ENCODE results near the gene NRBF2.
"Not testable (repeated sequence)": the region's sequence is repeated elsewhere in the genome, so short reads cannot be mapped to it uniquely, and the experiment has no call there.

The NRBF2 gene

DNA sequence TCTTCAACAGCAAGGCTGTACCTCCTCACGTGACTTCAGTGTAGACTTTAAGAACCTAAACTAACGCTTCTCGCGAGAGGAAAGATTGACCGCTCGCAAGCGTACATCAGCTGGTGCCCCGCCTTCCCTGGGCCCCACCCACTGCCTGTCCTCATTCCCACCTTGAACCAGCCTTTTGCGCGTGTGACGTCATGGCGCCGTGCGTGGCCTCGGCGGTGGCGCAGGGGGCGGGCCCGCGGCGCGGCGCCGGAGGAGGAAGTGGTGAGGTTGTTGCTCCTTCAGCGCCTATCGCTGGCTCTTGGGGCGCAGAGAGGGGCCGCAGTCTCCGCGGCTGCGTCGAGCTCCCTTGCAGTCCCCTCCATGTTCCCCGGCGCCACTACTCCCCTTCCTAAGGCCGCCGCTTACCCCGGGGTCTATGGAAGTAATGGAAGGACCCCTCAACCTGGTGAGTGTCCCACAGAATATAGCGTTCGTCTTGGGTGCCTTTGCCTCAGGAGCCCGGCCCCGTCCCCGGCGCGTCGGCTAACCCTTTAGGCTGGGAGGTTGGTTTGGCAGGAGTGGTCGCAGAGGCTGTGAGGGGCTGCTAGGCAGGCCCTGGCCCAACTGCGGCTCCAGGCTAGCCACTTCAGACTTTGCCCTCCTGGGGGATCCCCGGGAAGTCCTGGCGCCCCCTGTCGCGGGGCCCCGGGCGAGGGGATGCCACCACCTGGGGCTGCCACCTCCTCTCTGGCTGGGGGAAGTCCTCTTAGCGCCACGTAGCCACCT, at the start of gene NRBF2:
TSS of gene NRBF2 (plus strand) at position 273 of the 765 bp plus-strand sequence. CDS start at position 416, 143 bp downstream.
- peak; percentile 97 for DNase-seq (ENCODE audit: low read depth, low spot score)

DNA sequence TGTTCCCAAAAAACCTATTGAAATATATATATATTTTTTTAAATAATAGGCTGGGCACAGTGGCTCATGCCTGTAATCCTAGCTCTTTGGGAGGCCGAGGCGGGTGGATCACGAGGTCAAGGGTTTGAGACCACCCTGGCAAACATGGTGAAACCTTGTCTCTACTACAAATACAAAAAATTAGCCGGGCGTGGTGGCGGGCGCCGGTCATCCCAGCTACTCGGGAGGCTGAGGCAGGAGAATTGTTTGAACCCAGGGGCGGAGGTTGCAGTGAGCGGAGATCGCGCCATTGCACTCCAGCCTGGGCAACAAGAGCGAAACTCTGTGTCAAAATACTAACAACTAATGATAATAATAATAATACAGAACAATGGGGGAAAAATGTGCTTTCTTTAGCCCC, 49.7 kb upstream of the NRBF2 start:
- DNase-seq (ENCODE audit: low read depth, low spot score) = not testable (repeated sequence)

- peak; percentile 48 for DNase-seq (ENCODE audit: low read depth, low spot score)
These were observed 49.0 kb upstream of the NRBF2 start for GRCh38 chr10:63083904-63084689.

DNA sequence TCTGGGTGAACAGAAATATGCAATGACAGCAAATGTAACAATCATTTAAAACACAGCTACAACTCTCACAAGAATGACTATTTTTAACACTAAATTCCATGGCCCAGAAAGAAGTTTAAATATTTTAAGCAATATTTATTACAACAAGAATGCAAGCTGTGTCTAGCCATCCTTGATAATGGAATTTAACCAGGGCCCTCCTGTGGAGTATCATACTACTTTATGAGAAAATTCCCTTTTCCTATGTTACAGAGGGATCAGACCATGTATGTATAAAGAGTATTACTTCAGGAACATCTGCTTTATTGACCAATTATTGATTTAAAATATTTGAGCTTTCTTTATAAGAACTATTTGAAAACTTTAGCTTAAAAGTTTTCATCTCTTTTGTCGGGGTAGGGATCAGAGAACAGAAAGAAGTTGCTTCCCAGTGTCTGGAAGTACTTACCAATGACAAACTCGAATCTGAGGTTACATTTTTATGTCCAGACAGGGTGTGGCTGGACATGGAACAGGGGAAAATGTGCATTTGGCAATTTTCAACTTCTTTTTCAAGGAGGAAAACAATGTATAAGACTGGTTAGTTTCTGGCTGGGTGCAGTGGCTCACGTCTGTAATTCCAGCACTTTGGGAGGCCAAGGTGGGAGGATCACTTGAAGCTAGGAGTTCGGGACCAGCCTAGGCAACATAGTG, 48.3 kb upstream of the NRBF2 start:
- DNase-seq (ENCODE audit: low read depth, low spot score) = no peak

DNA sequence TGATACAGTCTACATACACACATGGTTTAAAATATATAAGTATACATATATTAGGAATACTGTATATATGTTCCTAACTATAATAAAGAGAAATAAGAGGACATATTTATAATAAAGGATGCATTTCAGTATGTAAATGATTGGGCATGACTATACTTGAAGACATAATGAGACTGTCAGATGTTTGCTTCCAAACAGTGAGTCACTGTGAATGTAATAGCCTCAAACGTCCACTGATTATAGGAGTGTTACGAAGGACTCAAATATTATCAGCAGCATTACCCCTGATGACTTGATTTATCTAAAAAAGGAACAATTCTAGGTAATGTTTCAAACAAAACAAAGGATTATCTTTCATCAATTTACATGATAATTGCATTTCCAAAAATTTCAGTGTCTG, 39.9 kb upstream of the NRBF2 start:
- DNase-seq (ENCODE audit: low read depth, low spot score) = no peak

- no peak for DNase-seq (ENCODE audit: low read depth, low spot score)
These were observed 38.7 kb upstream of the NRBF2 start for GRCh38 chr10:63094405-63094804.

DNA sequence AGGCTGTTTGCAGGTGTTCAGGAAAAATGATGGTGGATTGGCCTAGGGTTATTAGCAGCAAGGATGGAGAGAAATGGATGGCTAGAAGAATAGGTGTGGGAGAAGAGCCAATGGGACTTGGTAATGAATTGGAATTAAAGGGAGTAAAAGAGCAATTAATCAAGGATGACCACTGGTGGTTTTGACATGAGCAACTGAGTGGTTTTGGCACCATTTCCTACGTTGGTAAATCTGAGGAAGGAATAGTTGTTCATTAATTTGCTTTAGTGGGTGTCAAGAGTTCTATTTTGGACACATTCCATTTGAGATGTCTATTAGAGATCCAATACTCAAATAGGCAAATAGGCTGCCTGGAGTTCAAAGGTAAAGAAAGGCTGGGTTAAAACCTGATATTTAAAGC, 38.2 kb upstream of the NRBF2 start:
- DNase-seq (ENCODE audit: low read depth, low spot score) = no peak

- no peak for DNase-seq (ENCODE audit: low read depth, low spot score)
These were observed 33.4 kb upstream of the NRBF2 start for GRCh38 chr10:63099734-63100133.

- not testable (repeated sequence) for DNase-seq (ENCODE audit: low read depth, low spot score)
These were observed 32.0 kb upstream of the NRBF2 start for GRCh38 chr10:63101091-63101490.

DNA sequence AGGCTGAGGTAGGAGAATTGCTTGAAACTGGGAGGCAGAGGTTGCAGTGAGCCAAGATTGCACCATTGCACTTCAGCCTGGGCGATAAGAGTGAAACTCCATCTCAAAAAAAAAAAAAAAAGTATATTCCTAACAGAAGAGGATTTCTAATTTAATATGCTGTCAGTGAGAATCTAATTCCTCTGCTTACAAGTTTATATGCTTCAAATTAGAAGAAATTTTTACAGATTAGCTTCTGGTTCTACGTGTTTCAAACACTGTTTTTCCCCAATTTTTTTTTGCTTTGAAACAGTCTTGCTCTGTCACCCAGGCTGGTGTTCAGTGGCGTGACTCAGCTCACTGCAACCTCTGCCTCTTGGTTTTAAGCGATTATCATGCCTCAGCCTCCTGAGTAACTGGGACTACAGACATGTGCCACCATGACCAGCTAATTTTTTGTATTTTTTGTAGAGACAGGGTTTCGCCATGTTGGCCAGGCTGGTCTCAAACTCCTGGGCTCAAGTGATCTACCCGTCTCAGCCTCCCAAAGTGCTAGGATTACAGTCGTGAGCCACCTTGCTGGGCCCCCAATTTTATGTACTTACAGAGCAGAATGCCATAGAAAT, 30.7 kb upstream of the NRBF2 start:
- DNase-seq (ENCODE audit: low read depth, low spot score) = not testable (repeated sequence)

DNA sequence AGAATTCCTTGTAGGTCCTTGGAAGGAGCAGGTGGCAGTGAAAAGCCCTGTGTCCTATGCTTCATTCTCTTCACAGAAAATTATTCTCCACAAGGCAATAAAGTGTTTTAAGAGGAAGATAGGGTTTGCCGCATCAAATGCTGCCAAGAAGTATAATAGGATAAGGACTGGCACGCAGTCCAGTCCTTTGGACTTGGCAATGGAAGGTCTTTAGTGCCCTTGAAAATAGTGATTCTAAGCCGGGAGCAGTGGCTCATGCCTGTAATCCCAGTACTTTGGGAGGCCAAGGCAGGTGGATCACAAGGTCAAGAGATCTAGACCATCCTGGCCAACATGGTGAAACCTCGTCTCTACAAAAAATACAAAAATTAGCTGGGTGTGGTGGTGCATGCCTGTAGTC, 29.9 kb upstream of the NRBF2 start:
- not testable (repeated sequence) for DNase-seq (ENCODE audit: low read depth, low spot score)

DNA sequence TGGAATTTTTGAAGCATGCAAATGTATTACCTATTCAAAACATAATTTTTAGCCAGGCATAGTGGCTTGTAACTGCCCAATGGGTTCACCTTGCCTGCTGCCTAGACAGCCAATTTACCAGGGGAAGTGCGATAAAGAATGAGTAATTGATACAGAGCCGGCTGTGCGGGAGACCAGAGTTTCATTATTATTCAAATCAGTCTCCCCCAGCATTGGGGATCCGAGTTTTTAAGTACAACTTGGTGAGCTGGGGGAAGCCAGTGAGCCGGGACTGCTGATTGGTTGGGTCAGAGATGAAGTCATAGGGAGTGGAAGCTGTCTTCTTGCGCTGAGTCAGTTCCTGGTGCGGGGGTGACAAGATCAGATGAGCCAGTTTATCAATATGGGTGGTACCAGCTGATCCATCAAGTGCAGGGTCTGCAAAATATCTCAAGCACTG, 29.1 kb upstream of the NRBF2 start:
- DNase-seq (ENCODE audit: low read depth, low spot score) = peak; percentile 33

GRCh38 chr10:63105225-63106110, 27.7 kb upstream of the NRBF2 start:
- no peak for DNase-seq (ENCODE audit: low read depth, low spot score)

DNA sequence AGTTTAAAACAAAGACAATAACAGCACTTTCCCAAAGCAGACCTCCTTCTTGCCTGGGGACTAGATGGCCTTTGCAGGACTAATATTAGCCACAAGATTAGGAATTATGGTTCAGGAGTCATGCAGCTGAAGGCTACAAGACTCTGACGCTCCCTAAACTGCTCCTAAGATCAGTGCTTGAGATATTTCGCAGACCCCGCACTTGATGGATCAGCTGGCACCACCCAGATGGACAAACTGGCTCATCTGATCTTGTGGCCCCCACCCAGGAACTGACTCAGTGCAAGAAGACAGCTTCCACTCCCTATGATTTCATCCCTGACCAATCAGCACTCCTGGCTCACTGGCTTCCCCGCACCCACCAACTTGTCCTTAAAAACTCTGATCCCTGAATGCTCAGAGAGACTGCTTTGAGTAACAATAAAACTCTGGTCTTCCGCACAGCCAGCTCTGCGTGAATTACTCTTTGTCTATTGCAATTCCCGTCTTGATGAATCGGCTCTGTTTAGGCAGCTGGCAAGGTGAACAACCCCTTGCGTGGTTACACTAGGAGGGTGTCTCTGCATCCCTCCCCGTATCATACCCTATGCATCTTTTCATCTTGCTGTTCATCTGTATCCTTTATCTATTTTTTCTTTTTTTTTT, 26.9 kb upstream of the NRBF2 start:
- no peak for DNase-seq (ENCODE audit: low read depth, low spot score)

DNA sequence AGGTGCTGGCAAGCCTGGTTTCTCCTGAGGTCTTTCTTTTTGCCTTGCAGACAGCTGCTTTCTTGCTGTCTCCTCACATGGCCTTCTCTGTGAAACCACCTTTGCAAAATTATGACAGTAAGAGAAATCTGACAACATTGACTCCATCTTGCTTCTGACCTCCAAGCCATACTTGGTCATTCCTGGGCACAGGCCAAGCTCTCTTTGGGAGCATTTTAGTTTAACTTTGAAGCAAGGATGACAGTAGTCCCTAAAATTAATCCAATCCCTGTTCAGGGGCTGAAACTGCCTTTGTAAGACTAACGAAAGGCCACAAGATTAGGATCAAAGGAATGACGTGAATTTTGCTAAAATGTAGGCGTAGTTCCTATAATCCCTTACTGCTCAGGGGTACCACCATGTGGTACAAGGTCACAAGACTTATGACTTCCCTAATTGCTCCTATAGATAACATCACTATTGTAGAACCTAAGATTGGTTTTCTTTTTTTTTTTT, 25.1 kb upstream of the NRBF2 start:
- DNase-seq (ENCODE audit: low read depth, low spot score) = no peak

GRCh38 chr10:63110940-63111339, 22.2 kb upstream of the NRBF2 start:
- DNase-seq (ENCODE audit: low read depth, low spot score) = no peak

- DNase-seq (ENCODE audit: low read depth, low spot score) = no peak
These were observed 18.9 kb upstream of the NRBF2 start for GRCh38 chr10:63114031-63114814.

- DNase-seq (ENCODE audit: low read depth, low spot score) = no peak
These were observed 17.3 kb upstream of the NRBF2 start for GRCh38 chr10:63115732-63116383.
